Activated CD4-positive, CD25-positive, alpha-beta regulatory T cell treated with anti-CD3 and anti-CD28 coated beads, Interleukin-2, amount 50 U/mL, for 16 hours (primary cell): ENCODE measurements around the gene KLF11.

Experiments used
- DNase-seq: peaks from one replicate; pipeline ENCODE4 v3.0.0-alpha.2; 2020; ENCODE audit warnings: low read depth, low spot score

KLF11 gene

DNA sequence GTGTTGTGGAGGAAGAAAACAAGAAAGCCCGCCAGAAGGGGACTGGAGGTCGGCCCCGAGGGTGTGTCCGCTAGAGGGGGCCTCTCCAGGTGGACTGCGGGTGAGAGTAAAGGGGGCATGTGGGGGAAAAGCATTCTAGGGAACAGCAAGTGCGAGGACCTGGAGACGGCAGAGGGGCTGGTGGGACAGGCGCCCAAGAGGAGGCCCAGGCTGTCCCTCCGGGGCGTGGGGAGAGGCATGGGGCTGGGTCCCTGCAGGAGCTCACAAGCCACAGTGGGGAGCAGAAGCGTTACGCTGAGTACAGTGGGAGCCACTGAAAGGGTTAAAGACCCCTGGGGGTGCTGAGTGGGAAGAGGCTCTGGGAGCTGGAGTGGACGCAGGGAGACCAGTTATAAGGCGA, 1.6 kb upstream of the KLF11 start:
- no peak for DNase-seq

GRCh38 chr2:10042301-10043161, 819 bp upstream of the KLF11 start:
- no peak for DNase-seq

GRCh38 chr2:10043906-10044601, 704 bp downstream of the KLF11 start:
- DNase-seq: peak; percentile 91

GRCh38 chr2:10045561-10046355, 2.4 kb downstream of the KLF11 start:
- DNase-seq: no peak

- DNase-seq: no peak
Observed at GRCh38 chr2:10046931-10047330, 3.6 kb downstream of the KLF11 start.

- no peak for DNase-seq
Observed at GRCh38 chr2:10047616-10048500, 4.5 kb downstream of the KLF11 start.

GRCh38 chr2:10048501-10049171, 5.3 kb downstream of the KLF11 start:
- no peak for DNase-seq

DNA sequence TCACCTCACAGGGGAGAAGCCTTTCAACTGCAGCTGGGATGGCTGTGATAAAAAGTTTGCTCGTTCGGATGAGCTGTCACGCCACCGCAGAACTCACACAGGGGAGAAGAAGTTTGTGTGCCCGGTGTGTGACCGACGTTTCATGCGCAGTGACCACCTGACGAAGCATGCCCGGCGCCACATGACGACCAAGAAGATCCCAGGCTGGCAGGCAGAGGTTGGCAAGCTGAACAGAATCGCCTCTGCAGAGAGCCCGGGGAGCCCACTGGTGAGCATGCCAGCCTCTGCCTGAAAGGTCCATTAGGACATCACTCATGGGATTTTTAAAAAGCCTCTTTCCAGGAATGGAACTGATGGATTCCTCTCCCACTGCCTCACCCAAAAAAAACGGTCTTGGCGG, 8.9 kb downstream of the KLF11 start:
- no peak for DNase-seq

DNA sequence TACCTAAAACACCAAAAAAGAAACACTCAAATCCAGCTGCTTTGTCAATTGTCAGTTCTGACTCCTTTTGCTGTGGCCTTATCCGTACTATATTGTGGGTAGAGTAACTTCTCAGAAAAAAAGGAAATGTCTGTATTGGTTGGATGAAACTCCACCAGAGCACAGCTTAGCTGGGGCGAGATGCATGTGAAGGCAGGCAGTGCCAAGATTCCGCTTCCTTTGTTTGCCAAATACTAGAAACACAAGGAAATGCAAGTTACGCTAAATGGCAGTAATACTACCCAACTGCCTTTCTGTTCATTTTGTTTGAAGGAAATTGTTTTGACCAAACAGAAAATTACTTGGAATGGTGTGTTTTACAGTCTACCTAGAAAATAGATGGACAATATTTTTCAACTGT, 10.0 kb downstream of the KLF11 start:
- no peak for DNase-seq

GRCh38 chr2:10054424-10054823, 11.1 kb downstream of the KLF11 start:
- DNase-seq: no peak

GRCh38 chr2:10054976-10055375, 11.6 kb downstream of the KLF11 start:
- no peak for DNase-seq

DNA sequence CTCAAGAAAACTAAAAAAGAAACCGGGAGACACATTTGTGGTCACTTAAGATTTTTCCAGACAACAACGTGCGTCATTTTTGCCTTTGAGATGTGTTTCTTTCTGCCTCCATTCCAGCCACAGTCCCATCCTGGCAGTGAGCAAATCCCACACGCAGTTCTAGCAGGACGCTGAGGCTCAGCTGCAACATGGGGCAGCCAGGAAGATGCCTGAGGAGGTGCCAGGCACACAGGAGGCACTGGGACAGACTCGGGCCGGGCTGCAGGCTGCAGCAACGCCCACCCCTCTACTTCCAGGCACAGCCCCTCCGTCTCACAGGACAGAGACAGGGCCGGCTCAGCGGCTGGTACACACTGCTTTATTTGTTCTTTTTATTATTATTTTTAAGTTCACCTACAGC, 13.1 kb downstream of the KLF11 start:
- no peak for DNase-seq

DNA sequence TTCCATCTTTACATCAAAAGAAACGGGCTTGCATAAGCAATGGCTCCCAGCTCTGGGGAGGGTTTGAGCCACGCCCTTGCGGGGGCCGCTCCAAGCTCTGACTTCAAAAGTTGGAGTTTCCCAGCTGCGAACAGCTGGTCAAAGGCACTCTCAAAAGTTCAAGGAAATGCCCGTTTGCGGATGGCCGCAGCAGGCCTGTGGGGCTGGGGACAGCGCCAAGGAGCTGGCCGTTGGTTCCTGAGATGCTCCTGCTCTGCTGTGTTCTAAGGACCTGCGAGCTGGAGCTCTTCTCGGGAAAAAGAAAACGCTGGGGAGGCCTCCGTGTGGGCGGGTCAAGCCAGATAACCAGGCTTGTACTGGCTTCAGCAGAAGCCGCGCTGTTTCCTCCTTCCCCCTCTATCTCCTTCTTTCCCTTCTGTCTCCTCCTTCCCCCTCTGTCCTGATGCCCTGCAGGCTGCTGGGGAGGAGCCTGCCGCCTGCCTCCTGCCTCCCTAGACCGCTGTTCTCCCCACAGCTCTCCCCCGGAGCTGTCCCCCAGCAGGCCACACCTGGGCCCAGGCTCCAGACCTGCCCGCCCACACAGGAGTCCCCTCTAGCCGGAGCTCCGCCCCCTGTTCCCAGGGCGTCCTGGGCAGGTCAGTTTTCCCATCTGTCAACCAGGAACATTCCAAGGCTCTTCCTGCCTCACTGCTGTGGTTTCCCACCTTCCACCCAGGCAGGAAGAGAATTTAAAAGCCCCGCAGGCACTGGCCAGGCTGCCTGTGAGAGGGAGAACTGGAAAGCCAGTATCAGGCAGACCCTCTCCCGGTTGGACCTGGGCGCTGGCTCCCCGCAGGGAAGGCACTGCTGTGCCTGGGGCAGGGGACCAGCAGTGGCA, 14.1 kb downstream of the KLF11 start:
- no peak for DNase-seq

DNA sequence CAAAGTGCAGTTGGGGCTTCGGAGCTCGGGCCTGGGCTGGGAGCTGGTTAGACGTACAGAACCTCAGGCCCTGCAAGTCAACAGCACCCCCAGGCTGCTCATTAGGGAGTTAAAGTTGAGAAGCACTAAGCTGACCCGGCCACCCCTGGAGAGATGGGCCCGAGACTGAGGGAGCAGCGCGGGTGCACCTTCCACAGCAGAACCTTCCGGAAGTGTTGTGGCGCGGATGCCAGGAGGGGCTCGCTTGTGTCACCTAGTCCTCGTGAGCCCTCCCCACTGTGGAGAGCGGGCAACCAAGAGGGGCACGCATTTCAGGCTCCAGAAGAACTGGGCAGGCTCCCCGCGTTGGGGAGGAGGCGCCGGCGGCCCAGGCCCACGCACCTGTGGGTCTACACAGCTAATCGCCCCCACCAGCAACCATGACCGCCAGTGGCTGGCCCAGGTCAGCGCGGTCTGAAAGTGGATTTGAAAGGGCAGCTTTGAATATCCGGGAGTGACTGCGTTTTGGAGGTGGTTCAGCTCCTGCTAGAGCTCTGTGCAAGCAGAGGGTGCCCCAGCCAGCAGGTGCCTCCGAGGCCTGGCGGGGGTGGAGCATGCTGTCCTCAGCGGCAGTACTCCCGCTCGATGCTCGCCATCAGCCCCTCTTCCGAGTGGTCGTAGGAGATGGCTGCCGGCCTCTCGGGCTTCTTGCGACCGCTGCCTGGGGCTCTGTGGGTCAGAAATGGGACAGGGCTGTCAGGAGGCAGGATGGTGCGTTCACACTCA, 15.1 kb downstream of the KLF11 start:
- DNase-seq: no peak

DNA sequence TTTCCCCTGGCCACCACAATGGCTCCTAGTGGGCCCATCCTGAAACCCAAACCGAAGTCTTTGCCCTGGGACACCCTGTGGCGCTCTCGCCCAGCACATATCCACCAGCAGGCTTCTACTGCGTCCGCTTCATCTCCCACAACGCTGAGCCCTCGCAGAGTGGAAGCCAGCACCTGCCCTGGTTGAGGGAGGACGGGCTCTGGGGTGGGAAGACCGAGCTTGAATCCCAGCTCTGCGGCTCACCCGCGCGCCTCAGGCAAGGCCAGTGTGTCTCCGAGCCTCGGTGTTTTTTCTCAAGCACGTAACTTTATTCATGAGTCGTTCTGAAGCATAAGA, 15.6 kb downstream of the KLF11 start:
- DNase-seq: no peak

- no peak for DNase-seq
Observed at GRCh38 chr2:10059552-10060335, 16.4 kb downstream of the KLF11 start.

DNA sequence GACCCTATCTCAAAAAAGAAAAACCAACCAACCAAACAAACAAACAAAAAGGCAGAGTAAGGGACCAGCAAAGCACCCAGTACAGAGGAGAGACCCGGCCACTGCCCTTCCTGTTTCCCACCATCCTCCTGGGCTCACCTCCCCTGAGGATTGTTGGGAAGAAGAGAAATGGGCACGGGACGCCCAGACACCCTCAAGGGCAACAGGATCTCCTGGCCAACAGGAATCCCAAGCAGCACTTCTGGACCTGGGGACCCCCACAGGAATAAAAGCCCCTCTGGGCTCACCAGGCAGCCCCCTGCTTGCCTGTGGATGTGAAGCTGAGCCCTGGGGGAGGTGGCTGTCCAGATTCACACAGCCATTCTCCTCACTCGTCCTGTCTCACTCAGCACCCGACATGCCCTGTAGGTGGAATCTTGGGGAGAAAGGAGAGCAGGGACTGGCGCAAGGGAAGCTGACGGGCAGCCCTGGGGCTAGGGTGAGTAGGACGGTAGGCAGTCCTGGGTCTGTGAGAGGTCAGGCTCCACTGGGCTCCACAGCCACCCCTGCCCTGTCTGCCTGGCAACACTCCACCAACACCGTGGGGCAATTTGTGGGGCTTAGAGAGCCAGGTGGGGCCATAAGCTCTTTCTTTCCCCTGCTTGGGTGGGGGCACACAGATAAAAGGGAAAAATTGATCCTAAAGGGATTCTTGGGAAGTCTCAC, 18.0 kb downstream of the KLF11 start:
- DNase-seq: no peak

GRCh38 chr2:10062931-10063365, 19.6 kb downstream of the KLF11 start:
- no peak for DNase-seq
